ENCODE measurements around the gene MAVS. TPM values are rescaled to one million over a fixed set of nuclear protein-coding genes. Genes with fewer than 3 reads are reported as not detected.
"Not testable (repeated sequence)": the region's sequence is repeated elsewhere in the genome, so short reads cannot be mapped to it uniquely, and the experiment has no call there.

MAVS gene
- total and polyA plus RNA-seq, 2 donors (not counting 3 experiments of a cell fraction or from before 2014, with no cell fraction given) = 18.8 to 40.7 TPM

DNA sequence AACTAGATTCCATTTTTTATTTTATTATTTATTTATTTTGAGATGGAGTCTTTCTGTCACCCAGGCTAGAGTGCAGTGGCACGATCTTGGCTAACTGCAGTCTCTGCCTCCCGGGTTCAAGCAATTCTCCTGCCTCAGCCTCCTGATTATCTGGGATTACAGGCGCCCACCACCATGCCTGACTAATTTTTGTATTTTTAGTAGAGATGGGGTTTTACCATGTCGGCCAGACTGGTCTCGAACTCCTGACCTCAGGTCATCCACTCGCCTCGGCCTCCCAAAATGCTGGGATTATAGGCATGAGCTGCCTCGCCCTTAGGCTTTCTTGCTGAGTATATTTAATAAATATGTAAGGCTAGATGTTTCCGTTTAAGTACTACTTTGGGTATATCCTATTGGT is 51.5 kb downstream of the MAVS start:
- H3K9me1 ChIP-seq (replicated peaks; ENCODE audit: control insufficient read depth, extremely low read depth, insufficient read depth, low read length); H3K4me3 ChIP-seq (replicated peaks in 1 of 3; ENCODE audit: insufficient read depth in 1 of 3, low read depth in 1 of 3, low read length in 3 of 3); BruUV-seq (replicated peaks); intact Hi-C loops (cut with micrococcal nuclease); POLR2A ChIA-PET; dilution Hi-C loops (cut with MboI; ENCODE audit: extremely low pct_ligation_motif_present, low sequenced_read_pairs); H3K27ac ChIP-seq (ENCODE audit: insufficient read depth, low read depth, low read length); FAIRE-seq; H3K27me3 ChIP-seq (ENCODE audit: control insufficient read depth in 2 of 2, insufficient read depth in 2 of 2, low read length in 2 of 2); H3K9me3 ChIP-seq (replicated peaks; ENCODE audit: control insufficient read depth, insufficient read depth, low read length); H2AFZ ChIP-seq (ENCODE audit: low read depth, low read length); DNase-seq (ENCODE audit: low read depth, low spot score); H3K4me2 ChIP-seq (ENCODE audit: insufficient read depth, low read length); H3K36me3 ChIP-seq (ENCODE audit: control insufficient read depth in 2 of 2, extremely low read depth in 1 of 2, insufficient read depth in 2 of 2, low read length in 2 of 2); H3K9ac ChIP-seq (replicated peaks; ENCODE audit: extremely low read depth, insufficient read depth, low read length): not testable (repeated sequence)
- Histone ChIP-seq H4K20me1 (replicated peaks; ENCODE audit: control insufficient read depth, extremely low read depth, insufficient read depth, low read length) (peaks cover 27% of the 10 kb centered on the region), H3K79me2 (ENCODE audit: control insufficient read depth, insufficient read depth, low read length) (peaks cover 99% of the 10 kb centered on the region), H3K4me1 (ENCODE audit: control insufficient read depth, extremely low read depth, insufficient read depth, low read length) (peaks cover 44% of the 10 kb centered on the region)
- CTCF ChIA-PET = interaction anchor here (0.7 kb wide), 1 partner anchor 109 kb away, joined by 3 read pairs; no protein-coding TSS in a partner anchor

DNA sequence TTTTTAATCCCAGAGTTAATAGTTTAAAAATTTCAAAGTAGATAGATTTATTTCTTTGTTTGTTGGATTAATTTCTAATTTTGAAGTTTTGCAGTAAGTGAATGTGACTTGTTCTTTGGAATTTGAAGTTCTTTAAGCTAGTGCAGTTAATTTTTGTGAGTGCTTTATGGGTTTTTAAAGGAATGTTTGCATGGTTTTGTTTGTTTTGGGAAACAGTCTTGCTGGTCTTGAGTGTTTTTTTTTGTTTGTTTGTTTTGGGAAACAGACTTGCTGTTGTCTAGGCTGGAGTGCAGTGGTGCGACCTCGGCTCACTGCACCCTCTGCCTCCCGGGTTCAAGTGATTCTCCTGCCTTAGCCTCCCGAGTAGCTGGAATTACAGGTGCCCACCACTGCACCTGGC is 52.0 kb downstream of the MAVS start:
- H3K27ac ChIP-seq (ENCODE audit: insufficient read depth, low read depth, low read length) = no peak overlapping the region
- BruUV-seq (replicated peaks) = no TSS peak
- intact Hi-C loops (cut with micrococcal nuclease) = no loop called here

More for the DNA sequence above, 52.0 kb downstream of the MAVS start:
- dilution Hi-C loops (cut with MboI; ENCODE audit: extremely low pct_ligation_motif_present, low sequenced_read_pairs) = no loop called here
- Histone ChIP-seq H3K36me3 (ENCODE audit: control insufficient read depth in 2 of 2, extremely low read depth in 1 of 2, insufficient read depth in 2 of 2, low read length in 2 of 2) (peaks cover 0 to 3% of the 10 kb centered on the region in 2 experiments), H3K4me3 (replicated peaks in 1 of 3; ENCODE audit: insufficient read depth in 1 of 3, low read depth in 1 of 3, low read length in 3 of 3) (no peak overlapping the region), H3K79me2 (ENCODE audit: control insufficient read depth, insufficient read depth, low read length) (peaks cover 99% of the 10 kb centered on the region), H3K27me3 (ENCODE audit: control insufficient read depth in 2 of 2, insufficient read depth in 2 of 2, low read length in 2 of 2) (no peaks in the 10 kb centered on the region), H4K20me1 (replicated peaks; ENCODE audit: control insufficient read depth, extremely low read depth, insufficient read depth, low read length) (peaks cover 27% of the 10 kb centered on the region), H3K9me3 (replicated peaks; ENCODE audit: control insufficient read depth, insufficient read depth, low read length) (no peaks in the 10 kb centered on the region), H3K9me1 (replicated peaks; ENCODE audit: control insufficient read depth, extremely low read depth, insufficient read depth, low read length) (no peaks in the 10 kb centered on the region), H3K4me2 (ENCODE audit: insufficient read depth, low read length) (no peak overlapping the region), H3K4me1 (ENCODE audit: control insufficient read depth, extremely low read depth, insufficient read depth, low read length) (peaks cover 40% of the 10 kb centered on the region), H2AFZ (ENCODE audit: low read depth, low read length) (no peak overlapping the region), H3K9ac (replicated peaks; ENCODE audit: extremely low read depth, insufficient read depth, low read length) (no peak overlapping the region)
- DNase-seq (ENCODE audit: low read depth, low spot score) (no peak), FAIRE-seq (no peak)
- TF ChIP-seq POLR2A (IDR thresholded peaks at IDR 0.05; ENCODE audit: low read depth, low read length) = no peak
- TF ChIP-seq FOS (IDR thresholded peaks at IDR 0.05; ENCODE audit: borderline replicate concordance, insufficient read depth, low read length) = no peak
- TF ChIP-seq MYC (IDR thresholded peaks at IDR 0.05; ENCODE audit: low read depth, low read length) = no peak
- TF ChIP-seq POLR2AphosphoS5 (IDR thresholded peaks at IDR 0.05; ENCODE audit: insufficient read depth, low read depth, low read length) = no peak
- TF ChIP-seq GATA2 (IDR thresholded peaks at IDR 0.05; ENCODE audit: insufficient read depth, insufficient read length, low read depth, low read length) = no peak
- TF ChIP-seq, protein P1, sequence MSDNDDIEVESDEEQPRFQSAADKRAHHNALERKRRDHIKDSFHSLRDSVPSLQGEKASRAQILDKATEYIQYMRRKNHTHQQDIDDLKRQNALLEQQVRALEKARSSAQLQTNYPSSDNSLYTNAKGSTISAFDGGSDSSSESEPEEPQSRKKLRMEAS (IDR thresholded peaks at IDR 0.05; ENCODE audit: insufficient read depth, insufficient read length) = no peak
- no peak for TF ChIP-seq JUN (IDR thresholded peaks at IDR 0.05; ENCODE audit: borderline replicate concordance, insufficient read depth, insufficient read length, low read depth)
- CTCF ChIA-PET = interaction anchor here (0.7 kb wide), 1 partner anchor 108 kb away, joined by 3 read pairs; no protein-coding TSS in a partner anchor
- POLR2A ChIA-PET = no interaction called here
